Measurements from ENCODE around the gene FOXL2NB.

The FOXL2NB gene

GRCh38 chr3:138933068-138933668, 13.8 kb upstream of the FOXL2NB start:
- no peak for DNase-seq (ENCODE audit: low spot score)

GRCh38 chr3:138933981-138934691, 12.9 kb upstream of the FOXL2NB start:
- DNase-seq (ENCODE audit: low spot score): no peak

- no peak for DNase-seq (ENCODE audit: low spot score)
These were observed 11.5 kb upstream of the FOXL2NB start for GRCh38 chr3:138935505-138935862.

GRCh38 chr3:138935863-138936740, 10.9 kb upstream of the FOXL2NB start:
- peak; percentile 57 for DNase-seq (ENCODE audit: low spot score)

GRCh38 chr3:138936741-138937689, 10.0 kb upstream of the FOXL2NB start:
- DNase-seq (ENCODE audit: low spot score): no peak

- DNase-seq (ENCODE audit: low spot score): no peak
These were observed 9.3 kb upstream of the FOXL2NB start for GRCh38 chr3:138937690-138938055.

GRCh38 chr3:138938056-138938876, 8.8 kb upstream of the FOXL2NB start:
- no peak for DNase-seq (ENCODE audit: low spot score)

- DNase-seq (ENCODE audit: low spot score): no peak
These were observed 8.0 kb upstream of the FOXL2NB start for GRCh38 chr3:138938877-138939560.

- no peak for DNase-seq (ENCODE audit: low spot score)
These were observed 7.3 kb upstream of the FOXL2NB start for GRCh38 chr3:138939561-138940241.

GRCh38 chr3:138940446-138940845, 6.6 kb upstream of the FOXL2NB start:
- DNase-seq (ENCODE audit: low spot score): no peak

GRCh38 chr3:138941259-138941885, 5.6 kb upstream of the FOXL2NB start:
- peak; percentile 43 for DNase-seq (ENCODE audit: low spot score)

- DNase-seq (ENCODE audit: low spot score): no peak
These were observed 4.7 kb upstream of the FOXL2NB start for GRCh38 chr3:138942271-138942670.

- DNase-seq (ENCODE audit: low spot score): no peak
These were observed 4.0 kb upstream of the FOXL2NB start for GRCh38 chr3:138942861-138943623.

- DNase-seq (ENCODE audit: low spot score): no peak
These were observed 3.0 kb upstream of the FOXL2NB start for GRCh38 chr3:138943724-138944653.

- no peak for DNase-seq (ENCODE audit: low spot score)
These were observed 2.4 kb upstream of the FOXL2NB start for GRCh38 chr3:138944654-138944928.

GRCh38 chr3:138944929-138945708, 1.9 kb upstream of the FOXL2NB start:
- DNase-seq (ENCODE audit: low spot score): no peak

Data from SW480 (cell line).